NCI-H460 (cell line): ENCODE measurements around the gene UBE2L5. TPM values are rescaled to one million over a fixed set of nuclear protein-coding genes. Genes with fewer than 3 reads are reported as not detected.

Experiments
- DNase-seq: peaks from one replicate; pipeline ENCODE4 v3.0.0-alpha.2; 2016; ENCODE audit warnings: low read depth; ENCODE audit errors: extremely low read depth
- polyA plus RNA-seq: library from polyadenylated mRNA; depleted of rRNA; stranded (reverse); fragments of >200 nt; gene quantifications from 2 replicates; pipeline ENCODE4 v1.2.3, GENCODE V29; 2014; cell fraction: nucleus; rRNA removed
- total RNA-seq: library from RNA; depleted of rRNA; stranded (reverse); fragments of >200 nt; shearing (Covaris generic); gene quantifications from 2 replicates; pipeline ENCODE4 v1.2.3, GENCODE V29; 2014; rRNA removed

Gene UBE2L5
- not detected in 2 replicates for total RNA-seq
- polyA plus RNA-seq: not detected in 2 replicates

DNA sequence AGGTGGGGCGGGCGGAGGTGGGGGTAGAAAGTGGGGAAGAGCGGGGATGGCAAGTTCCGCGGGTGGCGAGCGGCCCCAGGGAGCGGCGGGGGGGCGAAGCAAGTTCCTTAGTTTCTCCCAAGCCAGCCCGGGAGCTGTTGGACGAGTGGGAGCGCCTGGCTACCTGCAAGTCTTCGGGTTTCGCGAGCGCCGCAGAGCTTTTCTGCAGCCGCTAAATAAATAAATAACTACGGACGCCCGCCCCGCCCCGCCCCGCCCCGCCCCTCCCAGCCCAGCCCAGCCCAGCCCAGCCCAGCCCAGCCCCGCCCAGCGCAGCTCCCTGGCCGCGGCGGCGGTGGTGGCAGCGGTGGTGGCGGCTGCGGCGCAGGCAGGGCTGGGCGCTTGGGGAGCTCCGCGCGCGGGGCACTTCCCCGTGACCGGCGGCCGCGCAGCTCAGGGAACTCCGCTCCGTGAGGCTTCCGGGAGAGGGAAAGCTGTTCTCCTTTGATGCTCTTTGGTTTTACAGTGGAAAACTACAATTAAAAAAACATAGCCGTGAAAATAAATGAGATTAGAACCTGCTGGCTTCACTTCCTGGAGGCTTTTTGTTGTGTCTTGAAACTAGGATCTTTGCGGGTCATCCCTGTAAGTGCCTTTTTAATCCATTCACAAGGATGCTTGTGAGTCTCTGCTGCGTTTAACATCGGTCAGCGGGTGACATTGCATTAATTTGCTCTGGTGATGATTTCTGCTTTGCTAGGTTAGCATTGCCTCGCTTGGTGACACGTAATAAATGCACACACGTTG, at the start of gene UBE2L5:
UBE2L5 (plus strand) TSS at position 440 of the 786 bp plus-strand sequence. CDS start 5,498 bp downstream, outside the sequence.
- peak; percentile 40 for DNase-seq

DNA sequence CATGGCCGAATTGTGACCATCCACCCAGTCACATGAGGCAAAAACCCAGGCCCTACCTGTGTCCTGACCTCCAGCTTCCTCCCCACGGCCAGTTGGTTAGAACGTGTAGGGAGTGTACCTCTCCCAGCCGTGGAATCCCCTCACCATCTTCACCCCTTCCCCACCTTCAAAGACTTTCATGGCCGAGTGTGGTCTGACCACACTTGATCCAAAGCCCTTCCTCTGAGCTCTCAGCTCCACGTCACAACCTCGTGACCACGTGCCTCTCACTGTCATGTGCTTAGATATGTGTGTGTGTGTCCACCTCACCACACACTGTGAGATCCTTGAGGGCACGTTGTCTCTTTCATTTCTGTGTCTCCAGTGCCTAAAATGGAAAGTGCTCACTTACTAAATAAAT, 48.6 kb upstream of the UBE2L5 start:
- DNase-seq: no peak

DNA sequence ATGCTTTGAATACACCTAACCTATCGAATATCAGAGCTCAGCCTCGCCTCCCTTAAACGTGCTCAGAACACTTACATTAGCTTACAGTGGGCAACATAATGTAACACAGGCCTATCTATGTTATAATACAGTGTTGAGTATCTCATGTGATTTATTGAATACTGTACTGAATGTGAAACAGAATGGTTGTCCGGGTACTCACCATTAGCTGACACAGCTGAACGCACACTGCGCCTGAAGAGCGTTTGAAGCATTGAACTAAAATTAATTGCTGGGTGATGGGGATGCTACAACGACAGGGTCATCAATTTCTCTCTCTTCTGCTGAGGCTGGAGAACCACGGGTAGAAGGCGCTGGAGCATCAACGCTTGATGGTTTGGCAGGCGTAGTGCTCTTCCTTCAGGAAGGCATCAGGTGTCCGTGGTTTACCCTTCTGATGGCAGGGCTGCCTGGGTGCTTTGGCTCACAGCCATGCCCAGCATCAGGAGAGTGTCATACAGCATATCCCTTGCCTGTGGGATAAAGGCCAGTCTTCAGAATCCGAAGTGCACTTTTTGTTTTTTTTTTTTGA, 46.9 kb upstream of the UBE2L5 start:
- no peak for DNase-seq

DNA sequence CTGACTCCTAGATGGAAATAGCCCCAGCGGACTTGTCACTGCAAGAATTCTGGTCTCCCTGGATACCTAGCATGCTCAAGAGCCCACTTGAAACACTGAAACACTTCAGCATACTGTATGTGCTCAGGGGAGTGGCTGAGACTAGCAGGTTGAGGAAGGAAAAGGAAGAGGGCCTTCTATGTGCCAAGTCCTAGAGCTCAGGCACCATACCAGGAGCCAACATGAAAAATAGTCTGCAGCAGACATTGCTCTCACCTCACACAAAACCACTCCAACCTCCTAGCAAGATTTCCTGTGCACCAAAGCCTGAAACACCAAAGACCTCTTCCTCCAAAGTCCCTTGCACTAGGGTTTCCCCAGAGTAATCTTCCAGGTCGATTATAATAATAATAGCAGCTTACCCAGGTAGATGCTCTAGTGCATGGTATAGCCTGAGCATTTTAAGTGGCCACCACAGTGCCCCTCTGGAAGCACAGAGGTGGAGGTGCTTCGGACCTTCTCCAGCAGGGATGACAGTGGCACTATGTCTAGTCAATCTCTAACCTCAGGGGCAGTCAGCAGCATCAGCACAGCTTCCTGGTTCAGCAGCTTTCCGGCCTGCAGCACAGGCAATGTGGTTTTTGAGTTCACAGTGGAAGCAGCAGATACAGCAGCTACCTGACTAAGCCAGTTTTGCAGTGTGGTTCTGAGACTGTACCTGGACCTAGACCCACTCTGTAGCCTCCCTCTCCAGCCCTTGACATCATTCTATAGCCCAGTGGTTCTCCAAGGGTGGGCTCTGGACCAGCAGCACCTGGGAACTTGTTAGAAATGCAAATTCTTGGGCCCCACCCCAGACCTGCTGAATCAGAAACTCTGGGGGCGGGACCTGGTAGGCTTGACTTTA, 45.6 kb upstream of the UBE2L5 start:
- DNase-seq: no peak

DNA sequence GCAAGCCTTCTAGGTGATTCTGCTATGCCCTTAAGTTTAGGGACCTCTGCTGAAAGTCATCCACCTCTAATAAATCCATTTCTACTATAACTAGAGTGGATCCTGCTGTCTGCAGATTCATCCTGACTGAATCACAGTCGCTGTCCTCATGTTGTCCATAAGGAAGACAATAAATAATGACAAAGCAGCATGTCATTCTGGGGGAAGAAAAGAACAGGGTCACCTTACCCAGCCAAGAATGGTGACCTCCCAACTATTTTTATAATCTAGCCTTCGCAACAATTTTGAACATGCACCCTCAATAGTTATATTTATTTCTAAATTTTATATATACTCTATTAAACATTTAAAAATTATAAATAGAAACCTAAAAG, 45.0 kb upstream of the UBE2L5 start:
- DNase-seq: no peak

DNA sequence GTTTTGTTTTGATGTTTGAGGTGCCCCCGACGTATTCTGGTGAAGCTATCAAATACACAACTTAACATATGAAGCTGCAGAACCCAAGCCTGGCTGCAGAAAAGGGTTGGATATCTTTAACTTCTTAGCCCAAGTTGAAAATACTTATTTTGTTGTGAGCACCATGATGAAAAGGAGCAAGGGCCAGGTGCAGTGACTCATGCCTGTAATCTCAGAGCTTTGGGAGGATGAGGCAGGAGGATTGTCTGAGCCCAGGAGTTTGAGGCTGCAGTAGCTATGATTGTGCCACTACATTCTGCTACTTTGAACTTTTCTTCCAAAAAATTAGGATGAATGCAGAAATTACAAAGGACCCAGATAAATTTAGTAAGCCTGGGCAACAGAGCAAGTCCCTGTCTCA, 44.1 kb upstream of the UBE2L5 start:
- DNase-seq: no peak

DNA sequence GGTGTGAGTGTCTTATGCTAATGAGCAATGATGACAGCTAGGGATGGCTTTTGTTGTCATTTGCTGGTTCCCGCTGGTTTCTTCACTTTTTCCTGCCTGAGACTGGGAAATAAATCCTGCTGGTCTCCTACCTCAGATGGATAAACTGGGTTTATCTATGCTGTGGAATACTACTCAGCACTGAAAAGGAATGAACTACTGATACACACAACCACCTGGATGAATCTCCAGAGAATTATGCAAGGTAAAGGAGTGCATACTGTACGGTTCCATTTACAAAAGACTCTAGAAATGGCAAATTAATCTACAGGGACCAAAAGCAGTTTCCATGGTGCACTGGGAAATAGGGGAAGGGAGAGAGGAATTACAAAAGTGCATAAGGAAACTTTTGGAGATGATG, 41.2 kb upstream of the UBE2L5 start:
- no peak for DNase-seq

DNA sequence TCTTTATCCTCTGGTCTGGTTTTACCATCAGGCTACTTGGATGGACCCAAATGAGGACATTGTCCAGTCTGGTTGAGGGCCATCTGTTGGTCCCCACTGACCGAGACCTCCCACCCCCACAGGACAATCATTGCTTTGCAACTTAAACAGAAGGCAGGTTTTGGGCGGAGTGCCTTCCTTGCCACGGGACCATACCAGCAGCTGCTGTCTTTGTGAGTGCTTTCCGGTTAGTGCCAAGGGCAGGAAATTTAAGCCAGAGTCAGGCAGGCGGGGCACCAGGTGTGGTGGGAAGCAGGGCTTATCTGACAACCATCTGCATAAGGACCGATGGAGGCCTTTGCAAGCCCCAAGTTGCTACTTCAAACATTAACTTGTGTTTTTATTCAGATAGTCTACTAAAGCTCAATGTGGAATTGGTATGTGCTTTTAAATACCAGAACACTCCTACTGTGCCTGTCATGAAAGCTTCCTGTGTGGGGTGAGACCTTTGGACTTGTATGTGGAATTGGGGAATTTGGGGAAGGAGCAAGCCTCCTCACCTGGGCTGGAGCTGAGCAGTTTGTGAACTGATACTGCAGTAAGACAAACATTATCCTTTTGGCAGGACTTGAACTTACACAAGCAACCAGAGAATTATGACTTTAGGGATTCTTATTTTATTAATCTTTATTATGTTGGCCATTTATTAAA, 39.3 kb upstream of the UBE2L5 start:
- no peak for DNase-seq

DNA sequence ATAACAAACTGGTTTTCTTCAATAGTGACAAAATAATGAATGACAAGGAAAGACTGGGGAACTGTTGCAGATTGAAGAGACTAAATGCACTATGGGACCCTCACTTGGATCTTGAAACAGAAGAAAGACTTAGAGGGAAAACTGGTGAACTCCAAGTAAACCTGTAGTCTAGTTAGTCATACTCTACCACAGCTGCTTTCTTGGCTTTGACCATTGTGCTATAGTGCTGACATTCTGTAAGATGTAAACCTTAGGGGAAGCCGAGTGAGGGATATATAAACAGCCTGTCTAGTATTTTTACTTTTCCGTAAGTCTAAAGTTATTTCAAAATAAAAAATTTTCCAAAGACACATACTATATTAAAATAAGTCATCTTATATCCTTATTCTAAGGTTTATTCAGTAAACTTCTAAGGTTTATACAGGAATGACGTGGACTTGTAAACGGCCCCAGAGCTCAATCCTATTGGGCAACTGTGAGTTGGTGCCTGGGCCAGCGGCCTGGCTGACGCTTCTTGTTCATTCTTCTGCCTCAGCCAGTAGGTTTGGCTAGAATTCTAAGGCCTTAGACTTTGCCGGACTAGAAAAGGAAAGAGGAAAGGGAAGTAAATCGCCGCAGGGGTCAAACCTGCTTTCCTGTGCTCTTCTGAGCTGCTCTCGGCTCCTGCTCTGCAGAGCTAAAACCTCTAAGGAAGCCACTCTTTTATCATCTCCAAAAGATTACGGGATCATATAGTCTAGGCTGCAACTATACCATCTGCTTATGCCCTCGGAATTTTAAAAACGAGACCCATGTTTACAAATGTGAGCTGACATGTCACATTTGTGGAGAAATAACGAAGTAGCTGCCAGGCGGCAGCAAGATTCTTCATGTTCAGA, 33.6 kb upstream of the UBE2L5 start:
- DNase-seq: no peak

DNA sequence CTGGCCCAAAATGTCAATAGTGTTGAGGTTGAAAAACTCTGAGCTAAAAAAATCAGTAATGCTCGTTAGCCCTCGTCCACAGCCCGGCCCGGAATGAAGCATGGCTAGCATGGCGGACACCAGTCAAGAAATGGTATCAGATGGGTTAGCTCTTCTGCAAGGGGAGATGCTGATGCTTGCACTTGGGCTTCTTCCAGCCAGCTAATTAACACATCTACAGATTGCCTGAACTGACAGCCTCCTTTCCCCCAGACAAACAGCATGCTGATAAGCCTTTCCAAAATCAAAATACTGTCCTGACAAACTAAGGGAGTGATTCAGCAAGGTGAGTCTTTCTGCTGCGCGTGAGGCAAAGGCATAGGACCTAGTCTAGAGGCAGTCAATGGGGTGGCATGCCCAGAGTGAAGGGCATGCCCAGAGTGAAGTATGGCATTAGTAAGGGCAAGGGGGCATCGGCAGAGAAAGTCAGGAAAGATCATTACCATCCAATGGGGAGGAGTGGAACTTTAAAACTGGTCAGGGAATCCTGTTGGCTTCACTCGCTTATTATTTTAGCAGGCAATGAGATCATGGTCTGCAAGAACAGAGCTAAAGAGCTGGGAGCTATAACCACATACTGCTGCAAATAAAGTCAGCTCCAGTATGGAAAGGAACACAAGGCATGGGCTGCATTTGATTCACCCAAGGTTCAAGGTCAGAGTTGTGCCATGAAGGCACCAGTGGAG, 30.2 kb upstream of the UBE2L5 start:
- DNase-seq: no peak

DNA sequence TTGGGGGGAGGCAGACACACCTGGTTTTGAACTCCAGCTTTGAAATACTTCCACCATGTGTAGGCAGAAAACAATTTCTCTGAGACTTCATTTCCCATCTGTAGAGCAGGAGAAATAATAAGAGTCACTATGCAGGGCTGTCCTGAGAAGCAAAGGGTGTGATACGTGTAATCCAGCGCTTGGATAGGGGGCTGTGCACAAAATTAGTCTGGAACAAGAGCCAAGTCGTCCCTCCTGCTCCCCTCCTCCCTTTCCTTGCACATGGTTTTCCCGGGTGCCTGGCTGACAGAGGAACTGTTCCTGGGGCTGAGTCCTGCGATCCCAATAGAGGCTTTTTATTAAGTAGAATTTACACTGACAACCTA, 29.6 kb upstream of the UBE2L5 start:
- no peak for DNase-seq

DNA sequence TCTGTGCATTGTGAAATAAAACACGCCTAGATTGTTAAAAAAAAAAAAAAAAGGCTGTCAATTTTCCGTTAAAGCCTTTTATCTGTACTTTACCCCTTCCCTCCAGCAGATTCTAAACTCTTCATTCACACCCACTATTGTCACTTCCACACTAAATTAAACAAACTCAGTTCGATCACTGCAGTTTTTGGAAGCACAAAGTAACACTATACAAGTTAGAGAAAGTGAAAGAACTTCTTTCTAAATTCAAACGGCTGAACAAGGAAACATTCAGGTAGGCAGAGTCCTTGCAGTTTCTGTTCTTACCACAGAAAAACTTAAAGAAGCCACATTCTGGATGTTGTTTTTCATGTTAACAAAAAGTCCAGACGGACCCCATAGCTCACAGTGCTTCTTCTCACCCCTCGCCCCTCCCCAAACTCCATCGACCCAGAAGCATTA, 27.5 kb upstream of the UBE2L5 start:
- no peak for DNase-seq

DNA sequence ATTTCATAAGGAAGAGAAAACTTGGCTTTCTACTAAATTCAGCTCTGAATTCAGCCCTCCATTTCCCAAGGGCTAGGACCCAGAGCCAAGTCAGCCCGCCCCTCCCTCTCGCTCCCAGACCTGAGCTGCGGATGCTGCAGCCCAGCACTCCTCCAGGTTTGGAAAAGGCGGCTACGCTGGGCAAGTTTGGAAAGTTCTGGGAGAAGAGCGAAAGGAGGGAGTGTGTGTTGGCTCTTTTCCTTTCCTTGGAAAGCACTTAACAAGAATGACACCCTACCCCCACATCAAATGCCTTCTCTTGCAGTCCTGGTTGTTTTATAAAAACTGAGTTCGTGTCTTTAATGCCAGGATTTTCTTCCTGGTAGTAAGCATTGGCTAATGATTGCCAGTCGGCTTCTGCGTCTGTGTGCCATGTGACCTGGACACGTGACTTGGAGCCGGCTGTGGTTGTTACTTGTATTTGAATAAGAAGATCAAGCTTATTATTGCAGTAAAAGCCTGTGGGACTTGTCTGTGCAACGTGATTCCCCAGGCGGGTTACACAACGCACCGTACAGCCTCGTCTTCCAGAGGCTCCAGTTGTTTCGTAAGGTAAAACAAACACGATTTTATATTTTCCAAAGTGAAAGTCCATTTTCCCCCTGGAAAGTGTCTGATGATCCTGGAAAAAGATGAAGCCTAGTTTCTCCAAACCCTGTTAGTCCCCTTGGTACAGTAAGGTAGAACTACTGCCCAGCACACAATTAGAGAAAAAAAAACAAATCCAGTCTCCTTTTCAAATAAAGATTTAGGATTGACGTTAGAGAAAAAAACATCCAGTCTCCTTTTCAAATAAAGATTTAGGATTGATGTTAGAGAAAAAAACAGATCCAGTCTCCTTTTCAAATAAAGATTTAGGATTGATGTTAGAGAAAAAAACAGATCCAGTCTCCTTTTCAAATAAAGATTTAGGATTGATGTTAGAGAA, 26.8 kb upstream of the UBE2L5 start:
- DNase-seq: peak; percentile 59

DNA sequence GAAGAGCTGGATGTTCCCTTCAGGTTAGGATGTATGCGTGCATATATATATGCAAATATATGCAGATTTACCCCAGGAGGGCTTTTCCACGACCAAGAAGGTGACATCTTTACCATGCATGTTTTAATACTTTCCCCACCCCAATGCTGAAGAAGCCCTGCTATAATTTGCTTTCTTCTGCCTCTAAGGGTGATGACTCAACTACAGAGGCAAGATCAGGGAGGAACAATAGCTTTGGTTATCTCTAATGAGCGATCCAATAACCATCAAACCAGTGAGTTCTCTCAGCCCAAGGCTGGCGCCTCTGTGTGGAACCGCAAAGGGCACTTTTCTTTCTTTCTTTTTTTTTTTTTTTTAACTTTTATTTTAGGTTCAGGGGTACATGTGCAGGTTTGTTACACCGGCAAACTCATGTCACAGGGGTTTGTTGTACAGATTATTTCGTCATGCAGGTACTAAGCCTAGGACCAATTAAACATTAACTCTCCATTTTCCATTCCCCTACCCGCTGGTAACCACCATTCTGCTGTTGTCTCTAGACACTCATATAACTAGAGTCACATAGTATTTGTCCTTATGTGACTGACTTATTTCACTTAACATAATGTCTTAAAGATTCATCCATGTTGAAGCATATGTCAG, 25.7 kb upstream of the UBE2L5 start:
- DNase-seq: no peak

DNA sequence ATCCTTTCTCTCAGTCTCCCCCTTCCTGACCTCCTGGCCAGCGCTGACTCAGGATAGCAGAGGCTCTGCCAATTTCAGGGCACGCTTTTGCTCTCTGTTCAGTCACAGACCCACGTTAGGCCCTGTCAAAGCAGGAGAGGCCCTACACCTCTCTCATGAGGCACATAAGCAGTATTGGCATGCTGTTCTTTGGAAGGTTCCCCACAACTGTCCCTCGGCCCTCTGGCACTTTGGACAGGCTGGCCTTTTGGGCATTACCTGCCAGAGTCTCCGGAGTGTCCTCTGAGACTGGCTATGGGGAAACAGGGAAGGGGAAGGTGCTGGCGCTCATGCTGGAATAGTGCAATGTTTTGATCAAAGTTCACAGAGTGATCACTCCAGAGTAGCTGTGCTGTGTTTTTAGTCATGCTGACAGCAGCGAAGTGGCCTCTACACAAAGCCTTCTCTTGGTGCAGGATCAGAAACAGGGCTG, 23.7 kb upstream of the UBE2L5 start:
- DNase-seq: no peak

DNA sequence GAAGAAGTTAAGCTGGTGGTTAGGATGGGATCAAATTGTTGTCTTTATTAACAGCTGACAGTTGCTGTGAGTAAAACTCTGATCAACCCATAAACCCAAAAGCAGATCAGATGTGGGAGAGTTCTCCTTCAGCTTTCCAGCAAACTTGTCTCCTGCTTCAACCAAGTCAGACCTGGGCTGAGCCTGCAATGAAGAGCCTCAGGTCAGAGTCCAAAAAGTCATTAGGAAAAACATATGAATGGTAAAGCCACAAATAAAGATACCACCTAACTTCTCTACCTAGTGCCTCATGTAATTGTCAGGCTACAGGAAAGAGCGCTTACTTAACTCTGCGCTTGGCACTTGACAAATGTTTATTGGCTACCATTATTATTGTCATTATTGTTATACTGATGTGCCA, 21.9 kb upstream of the UBE2L5 start:
- no peak for DNase-seq

DNA sequence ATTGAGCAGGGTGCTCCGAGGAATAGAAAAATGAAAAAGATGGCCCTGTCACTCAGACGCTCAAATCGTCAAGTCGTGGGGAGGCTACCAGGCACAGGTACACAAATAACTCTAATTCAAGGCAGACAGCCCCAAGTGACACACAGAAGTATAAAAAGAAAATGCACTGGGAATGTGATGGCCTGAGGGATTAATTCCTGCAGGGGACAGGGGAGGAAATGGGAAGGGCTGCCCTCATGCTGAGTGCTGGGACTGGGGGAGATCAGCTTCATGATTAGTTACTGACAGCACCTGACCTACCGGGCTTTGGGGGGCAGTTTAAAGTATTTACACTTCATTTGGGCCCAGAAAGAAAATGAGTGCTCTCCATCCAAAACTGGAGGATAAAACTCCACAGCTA, 20.9 kb upstream of the UBE2L5 start:
- no peak for DNase-seq
